BE2C (cell line): ENCODE data around the gene ZNF444.
"Not testable (repeated sequence)": the region's sequence is repeated elsewhere in the genome, so short reads cannot be mapped to it uniquely, and the experiment has no call there.

Source experiments
- DNase-seq: peaks from one replicate; pipeline ENCODE4 v3.0.0-alpha.2; 2020
- H3K27me3 ChIP-seq: fragments of 250-450 bp; sonication (Bioruptor Pico); 2 replicates; pipeline ENCODE4 v1.5.1; 2020; ENCODE audit warnings: mild to moderate bottlenecking
- H3K36me3 ChIP-seq: fragments of 250-450 bp; sonication (Bioruptor Pico); 2 replicates; pipeline ENCODE4 v1.5.1; 2020; ENCODE audit warnings: mild to moderate bottlenecking
- H3K4me1 ChIP-seq: fragments of 250-450 bp; sonication (Bioruptor Pico); 2 replicates; pipeline ENCODE4 v1.5.1; 2020
- H3K4me3 ChIP-seq: 2 replicates; pipeline ENCODE4 v1.5.1; 2011; ENCODE audit warnings: low read depth, low read length
- H3K9me3 ChIP-seq: fragments of 250-450 bp; sonication (Bioruptor Pico); 2 replicates; pipeline ENCODE4 v1.5.1; 2020
- CTCF ChIP-seq: IDR thresholded peaks from 2 replicates; pipeline ENCODE4 v1.5.1; 2012; ENCODE audit warnings: mild to moderate bottlenecking, low read depth, low read length

ZNF444 gene

GRCh38 chr19:56146904-56147303 is 5.8 kb downstream of the ZNF444 start:
- Histone ChIP-seq H3K9me3 (no peaks in the 10 kb centered on the region), H3K27me3 (no peaks in the 10 kb centered on the region), H3K36me3 (peaks cover 34% of the 10 kb centered on the region), H3K4me1 (no peaks in the 10 kb centered on the region), H3K4me3 (no peak overlapping the region)
- DNase-seq, result no peak
- no peak for TF ChIP-seq CTCF

DNA sequence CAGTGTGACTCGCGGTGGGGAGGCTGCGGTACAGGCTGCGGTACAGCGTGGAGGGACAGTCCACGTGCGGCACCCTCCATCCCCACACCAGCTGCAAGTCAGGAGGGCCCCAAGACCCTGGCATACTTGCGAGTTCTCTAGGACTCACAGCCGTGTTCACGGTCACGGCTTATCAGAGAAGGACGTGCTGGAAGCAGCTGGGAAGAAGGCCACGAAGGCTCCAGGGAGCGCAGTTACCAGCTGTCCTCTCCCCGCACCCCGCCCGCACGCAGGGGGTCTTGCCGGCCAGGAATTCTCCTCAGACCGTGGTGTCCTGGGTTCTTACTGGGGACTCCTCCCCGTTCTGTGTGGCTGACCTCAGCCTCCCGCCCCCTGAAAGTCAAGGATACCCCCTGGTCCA is 6.2 kb downstream of the ZNF444 start:
- no peak for TF ChIP-seq CTCF
- Histone ChIP-seq H3K36me3 (peaks cover 34% of the 10 kb centered on the region), H3K27me3 (no peaks in the 10 kb centered on the region), H3K4me1 (no peaks in the 10 kb centered on the region), H3K9me3 (no peaks in the 10 kb centered on the region), H3K4me3 (no peak overlapping the region)
- DNase-seq, result no peak

DNA sequence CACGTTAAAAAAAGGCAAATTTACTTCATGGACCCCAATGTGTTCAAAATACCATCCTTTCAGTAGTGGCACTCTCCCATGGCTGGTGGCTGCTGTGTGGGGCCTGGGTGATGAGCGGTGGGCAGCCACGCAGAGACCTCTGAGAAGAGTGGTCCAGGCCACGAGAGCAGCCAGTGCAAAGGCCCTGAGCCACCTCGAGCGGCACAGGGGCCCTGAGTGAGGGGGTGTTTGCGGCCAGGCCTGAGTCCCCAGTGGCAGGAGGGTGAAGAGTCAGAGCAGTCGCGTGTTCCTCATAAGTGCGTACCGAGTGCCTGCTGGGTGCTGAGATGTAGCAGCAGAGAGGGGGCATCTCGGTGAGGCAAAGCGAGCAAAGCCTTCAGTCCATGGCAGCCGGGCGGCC is 7.0 kb downstream of the ZNF444 start:
- H3K36me3 ChIP-seq, result peaks cover 28% of the 10 kb centered on the region
- H3K4me1 ChIP-seq, result no peaks in the 10 kb centered on the region
- no peaks in the 10 kb centered on the region for H3K9me3 ChIP-seq
- no peak for DNase-seq
- H3K27me3 ChIP-seq, result no peaks in the 10 kb centered on the region
- no peak overlapping the region for H3K4me3 ChIP-seq
- no peak for TF ChIP-seq CTCF

GRCh38 chr19:56148955-56149655 is 8.0 kb downstream of the ZNF444 start:
- H3K27me3 ChIP-seq, H3K4me1 ChIP-seq, H3K4me3 ChIP-seq, DNase-seq, H3K9me3 ChIP-seq: not testable (repeated sequence)
- peaks cover 28% of the 10 kb centered on the region for H3K36me3 ChIP-seq

DNA sequence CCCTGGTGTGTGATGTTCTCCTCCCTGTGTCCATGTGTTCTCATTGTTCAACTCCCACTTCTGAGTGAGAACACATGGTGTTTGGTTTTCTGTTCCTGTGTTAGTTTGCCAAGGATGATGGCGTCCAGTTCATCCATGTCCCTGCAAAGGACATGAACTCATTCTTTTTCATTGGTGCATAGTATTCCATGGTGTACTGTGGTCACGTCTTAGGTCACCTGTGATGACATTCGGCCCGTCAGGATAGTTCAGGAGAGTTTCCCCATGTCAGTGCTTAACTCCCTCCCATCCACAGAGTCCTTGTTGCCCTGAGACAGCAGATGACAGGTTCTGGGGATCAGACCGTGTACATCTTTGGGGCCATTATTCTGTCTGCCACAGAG is 8.6 kb downstream of the ZNF444 start:
- Histone ChIP-seq H3K9me3 (no peaks in the 10 kb centered on the region), H3K27me3 (no peaks in the 10 kb centered on the region), H3K36me3 (peaks cover 28% of the 10 kb centered on the region), H3K4me1 (no peaks in the 10 kb centered on the region), H3K4me3 (no peak overlapping the region)
- no peak for DNase-seq
- no peak for TF ChIP-seq CTCF

GRCh38 chr19:56150358-56150757 is 9.3 kb downstream of the ZNF444 start:
- DNase-seq, result no peak
- TF ChIP-seq CTCF, result no peak
- Histone ChIP-seq H3K36me3 (peaks cover 35% of the 10 kb centered on the region), H3K4me1 (no peaks in the 10 kb centered on the region), H3K4me3 (no peak overlapping the region), H3K9me3 (no peaks in the 10 kb centered on the region), H3K27me3 (no peaks in the 10 kb centered on the region)

GRCh38 chr19:56152644-56153043 is 11.6 kb downstream of the ZNF444 start:
- H3K36me3 ChIP-seq, result peaks cover 37% of the 10 kb centered on the region
- H3K9me3 ChIP-seq, result no peaks in the 10 kb centered on the region
- DNase-seq, result no peak
- H3K27me3 ChIP-seq, result no peaks in the 10 kb centered on the region
- TF ChIP-seq CTCF, result no peak
- H3K4me1 ChIP-seq, result no peaks in the 10 kb centered on the region
- H3K4me3 ChIP-seq, result no peak overlapping the region
